PC-3 (cell line): ENCODE data around the gene ALOX15B. TPM values are rescaled to one million over a fixed set of nuclear protein-coding genes. Genes with fewer than 3 reads are reported as not detected.

Experiments used
- ATAC-seq: fragments of 200-7000 bp; cut with Tn5 transposase; 2 replicates; pipeline ENCODE4 v1.9.1; 2020; ENCODE audit warnings: mild to moderate bottlenecking, moderate library complexity
- Bru-seq: library from RNA; stranded (reverse); fragments of 400-500 nt; gene quantifications from one replicate; lab custom pipeline; 2021; lab: Mats Ljungman, UMichigan
- BruChase-seq, 2 experiments: library from RNA; stranded (reverse); fragments of 400-500 nt; gene quantifications; one replicate each; lab custom pipeline; 2021; lab: Mats Ljungman, UMichigan
- BruUV-seq: library from RNA; stranded (reverse); fragments of 400-500 nt; replicated peaks from 2 replicates; lab custom pipeline; 2021; lab: Mats Ljungman, UMichigan
- CTCF ChIA-PET: fragments of 300-600 bp; sonication (Branson Sonifier 250); formaldehyde crosslinking; loops from one replicate; lab custom pipeline; 2022; ENCODE audit warnings: antibody characterized with exemption; lab: Charles Lee
- POLR2A ChIA-PET: fragments of 300-600 bp; sonication (Branson Sonifier 250); formaldehyde crosslinking; loops from one replicate; lab custom pipeline; 2022; ENCODE audit warnings: antibody characterized with exemption; ENCODE audit not compliant: unreplicated experiment; lab: Charles Lee
- DNase-seq: peaks from one replicate; pipeline ENCODE4 v3.0.0-alpha.2; 2015
- H2AFZ ChIP-seq: fragments of 300-600 bp; sonication (generic); 2 replicates; pipeline ENCODE4 v1.6.0; 2016; ENCODE audit warnings: antibody characterized with exemption, low read length
- H3F3A ChIP-seq: fragments of 300-600 bp; sonication (generic); one replicate; pipeline ENCODE4 v1.6.0; 2017; ENCODE audit warnings: antibody characterized with exemption, low read length, control low read depth, mild to moderate bottlenecking; ENCODE audit not compliant: unreplicated experiment
- H3K27ac ChIP-seq: fragments of 300-600 bp; sonication (generic); 2 replicates; pipeline ENCODE4 v1.5.1; 2016; ENCODE audit warnings: mild to moderate bottlenecking, low read length
- H3K27me3 ChIP-seq: fragments of 300-600 bp; sonication (generic); 2 replicates; pipeline ENCODE4 v1.6.1; 2016; ENCODE audit warnings: low read length, mixed read lengths
- H3K36me3 ChIP-seq: fragments of 300-600 bp; sonication (generic); 2 replicates; pipeline ENCODE4 v1.6.1; 2016; ENCODE audit warnings: low read depth, mixed run types, low read length, mixed read lengths
- H3K4me1 ChIP-seq: fragments of 300-600 bp; sonication (generic); 2 replicates; pipeline ENCODE4 v1.5.1; 2016; ENCODE audit warnings: low read length; ENCODE audit not compliant: insufficient read depth
- H3K4me2 ChIP-seq: fragments of 300-600 bp; sonication (generic); 2 replicates; pipeline ENCODE4 v1.6.0; 2016; ENCODE audit warnings: low read length
- H3K4me3 ChIP-seq: fragments of 300-600 bp; sonication (generic); 2 replicates; pipeline ENCODE4 v1.5.1; 2016; ENCODE audit warnings: mild to moderate bottlenecking, low read length, mixed read lengths
- H3K79me2 ChIP-seq: fragments of 300-600 bp; sonication (generic); 2 replicates; pipeline ENCODE4 v1.6.1; 2017; ENCODE audit warnings: low read length, mixed read lengths
- H3K9ac ChIP-seq: fragments of 300-600 bp; sonication (generic); 2 replicates; pipeline ENCODE4 v1.6.0; 2016; ENCODE audit warnings: mild to moderate bottlenecking, low read length
- H3K9me2 ChIP-seq: fragments of 300-600 bp; sonication (generic); replicated peaks from 2 replicates; pipeline ENCODE4 v1.6.1; 2016; ENCODE audit warnings: mixed run types, low read length, mixed read lengths
- H3K9me3 ChIP-seq: fragments of 300-600 bp; sonication (generic); 2 replicates; pipeline ENCODE4 v1.6.1; 2016; ENCODE audit warnings: low read length, mixed read lengths
- H4K20me1 ChIP-seq: fragments of 300-600 bp; sonication (generic); 2 replicates; pipeline ENCODE4 v1.6.1; 2016; ENCODE audit warnings: low read length, mixed read lengths
- CTCF ChIP-seq: fragments of 300-600 bp; sonication (generic); conservative IDR thresholded peaks from 2 replicates; pipeline ENCODE4 v1.5.1; 2017; ENCODE audit warnings: antibody characterized with exemption, low read depth, mild to moderate bottlenecking, low read length
- EZH2 ChIP-seq: fragments of 300-600 bp; sonication (generic); IDR thresholded peaks from one replicate; pipeline ENCODE4 v1.6.1; 2017; ENCODE audit warnings: antibody characterized with exemption, mild to moderate bottlenecking, low read length; ENCODE audit not compliant: unreplicated experiment
- EZH2phosphoT487 ChIP-seq: fragments of 300-600 bp; sonication (generic); IDR thresholded peaks from 2 replicates; pipeline ENCODE4 v1.6.1; 2018; ENCODE audit warnings: mild to moderate bottlenecking, antibody characterized with exemption, low read length, borderline replicate concordance
- intact Hi-C: fragments of 100-400 bp; cut with micrococcal nuclease; formaldehyde crosslinking; loops from 2 replicates; pipeline ENCODE4 v1.9.0; 2023
- long read RNA-seq: library from polyadenylated mRNA; unstranded; transcript quantifications from one replicate; pipeline ENCODE4 v2.0.0, GENCODE V29; 2021; ENCODE audit not compliant: unreplicated experiment
- total RNA-seq: library from RNA; depleted of rRNA; stranded (reverse); fragments of >200 nt; gene quantifications from 2 replicates; pipeline ENCODE4 v1.2.3, GENCODE V29; 2014; rRNA removed

The ALOX15B gene
- total RNA-seq = not detected in 2 replicates
- percentile 9 among the genes with signal in this experiment for Bru-seq, nascent RNA
- BruChase-seq, experiment 1, labeled RNA remaining after a 6-hour chase = not detected
- percentile 7 among the genes with signal in this experiment for BruChase-seq, experiment 2, labeled RNA remaining after a 2-hour chase
- long read RNA-seq = 0 reads

DNA sequence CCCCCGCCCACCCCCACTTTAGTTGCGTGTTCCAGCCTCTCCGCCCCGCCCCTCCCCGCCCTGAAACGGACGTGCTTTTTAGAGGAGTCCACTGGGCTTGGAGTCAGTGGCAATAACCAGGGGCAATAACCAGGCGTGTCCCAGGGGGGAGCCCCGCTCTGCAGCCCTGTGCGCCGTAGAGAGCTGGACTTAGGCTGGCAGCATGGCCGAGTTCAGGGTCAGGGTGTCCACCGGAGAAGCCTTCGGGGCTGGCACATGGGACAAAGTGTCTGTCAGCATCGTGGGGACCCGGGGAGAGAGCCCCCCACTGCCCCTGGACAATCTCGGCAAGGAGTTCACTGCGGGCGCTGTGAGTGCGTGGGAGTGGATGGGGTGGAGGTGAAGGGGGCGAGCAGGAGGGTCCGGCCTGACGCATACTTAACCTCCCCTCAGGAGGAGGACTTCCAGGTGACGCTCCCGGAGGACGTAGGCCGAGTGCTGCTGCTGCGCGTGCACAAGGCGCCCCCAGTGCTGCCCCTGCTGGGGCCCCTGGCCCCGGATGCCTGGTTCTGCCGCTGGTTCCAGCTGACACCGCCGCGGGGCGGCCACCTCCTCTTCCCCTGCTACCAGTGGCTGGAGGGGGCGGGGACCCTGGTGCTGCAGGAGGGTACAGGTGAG is at the start of gene ALOX15B:
Gene ALOX15B (plus strand): TSS at position 106 of the 657 bp plus-strand sequence. CDS start 97 bp downstream, at position 203.
- no peak within 1 kb of the TSS for H3K4me3 ChIP-seq
- H3K4me2 ChIP-seq = no peak within 1 kb of the TSS
- ChIA-PET CTCF (no interaction called here), POLR2A (no interaction called here)
- no TSS peak for BruUV-seq
- no peaks in the 10 kb centered on the region for H4K20me1 ChIP-seq
- peaks cover 11% of the 10 kb centered on the region for H3K4me1 ChIP-seq
- no peaks in the 10 kb centered on the region for H3K9me3 ChIP-seq
- no peak within 1 kb of the TSS for H3K27ac ChIP-seq
- H3K9ac ChIP-seq = no peak within 1 kb of the TSS
- DNase-seq (no peak), ATAC-seq (no peak)
- TF ChIP-seq CTCF (no peak), EZH2 (no peak), EZH2phosphoT487 (no peak)
- H3K9me2 ChIP-seq = no peaks in the 10 kb centered on the region
- H3K36me3 ChIP-seq = no peaks in the 10 kb centered on the region
- H3K79me2 ChIP-seq = no peaks in the 10 kb centered on the region
- H3F3A ChIP-seq = no peaks in the 10 kb centered on the region
- no peaks in the 10 kb centered on the region for H3K27me3 ChIP-seq
- intact Hi-C loops = no loop called here
- no peak within 1 kb of the TSS for H2AFZ ChIP-seq

GRCh38 chr17:7989781-7990655 is 48.8 kb upstream of the ALOX15B start:
- peaks cover 7% of the 10 kb centered on the region; the same call in 1 of the 2 replicates for H3K4me1 ChIP-seq
- no peaks in the 10 kb centered on the region for H3K9me2 ChIP-seq
- H3K79me2 ChIP-seq = no peaks in the 10 kb centered on the region
- POLR2A ChIA-PET = interaction anchor here (0.6 kb wide), 1 partner anchor 181 kb away, joined by 3 read pairs; no protein-coding TSS in a partner anchor
- peak overlapping the region; percentile 91 for H3K4me2 ChIP-seq
- H3K27ac ChIP-seq = peak overlapping the region; percentile 8; the same call in 1 of the 2 replicates
- H3K36me3 ChIP-seq = no peaks in the 10 kb centered on the region
- peak overlapping the region; percentile 81 for H3K4me3 ChIP-seq
- CTCF ChIA-PET = interaction anchor here (0.5 to 1.9 kb wide), 11 partner anchors 12 to 246 kb away, joined by 3 to 11 read pairs (median 5); partner anchors contain the start of gene TRAPPC1
- no peaks in the 10 kb centered on the region for H3K27me3 ChIP-seq
- no TSS peak for BruUV-seq
- ATAC-seq (peak; percentile 85), DNase-seq (peak; percentile 80)
- H3F3A ChIP-seq = no peaks in the 10 kb centered on the region
- no peaks in the 10 kb centered on the region for H3K9me3 ChIP-seq
- no peaks in the 10 kb centered on the region for H4K20me1 ChIP-seq
- peak overlapping the region; percentile 92 for H2AFZ ChIP-seq
- intact Hi-C loops = loop anchor here (1.0 to 2.0 kb wide), 3 partner anchors 51 to 127 kb away; no protein-coding TSS in a partner anchor
- H3K9ac ChIP-seq = peak overlapping the region; percentile 65
- TF ChIP-seq EZH2phosphoT487 (no peak), CTCF (peak; percentile 82), EZH2 (no peak)
